ENCODE results near the gene CUX1.

Gene CUX1

DNA sequence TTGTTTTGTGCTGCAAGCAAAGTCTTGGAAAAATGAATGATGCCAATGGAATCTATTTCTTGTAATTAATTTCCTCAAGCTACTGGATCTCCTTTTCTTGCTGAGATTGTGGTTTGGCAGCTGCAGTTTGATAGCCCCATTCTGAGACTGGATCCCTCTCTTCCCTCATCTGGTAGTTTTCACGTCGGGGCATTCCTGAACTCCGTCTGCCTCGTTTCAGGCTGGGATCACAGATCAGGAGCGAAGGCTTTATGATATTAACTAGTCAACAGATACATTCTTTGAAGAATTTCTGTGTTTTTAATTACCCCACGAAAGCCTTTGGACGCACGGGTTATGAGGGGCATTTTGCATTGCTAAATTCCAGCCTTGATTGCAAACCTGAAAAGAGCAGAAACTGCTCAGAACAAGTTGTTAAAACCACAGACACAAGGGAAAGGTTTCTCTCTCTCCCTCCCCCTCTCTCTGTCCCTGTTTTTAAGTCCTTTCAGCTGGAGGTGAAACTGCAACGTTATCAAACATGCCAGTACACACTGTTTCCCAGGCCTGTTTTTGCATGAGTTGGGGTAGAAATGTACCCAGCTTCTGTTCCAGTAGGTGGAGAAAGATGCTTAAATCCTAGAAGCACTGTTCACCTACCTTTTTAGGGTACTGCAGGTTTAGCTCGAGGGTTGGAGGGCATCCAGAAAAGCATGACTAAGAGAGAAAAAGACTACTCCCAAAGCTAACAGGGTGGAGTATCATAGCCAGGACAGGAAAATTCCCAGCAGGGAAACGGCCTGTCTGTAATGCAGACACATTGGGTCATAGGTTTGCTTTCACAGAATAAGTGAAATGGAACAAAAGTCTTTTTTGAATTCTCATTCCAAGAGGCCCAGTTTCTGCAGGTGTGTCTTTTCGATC lies 124.3 kb downstream of the CUX1 start:
- DNase-seq = no peak

DNA sequence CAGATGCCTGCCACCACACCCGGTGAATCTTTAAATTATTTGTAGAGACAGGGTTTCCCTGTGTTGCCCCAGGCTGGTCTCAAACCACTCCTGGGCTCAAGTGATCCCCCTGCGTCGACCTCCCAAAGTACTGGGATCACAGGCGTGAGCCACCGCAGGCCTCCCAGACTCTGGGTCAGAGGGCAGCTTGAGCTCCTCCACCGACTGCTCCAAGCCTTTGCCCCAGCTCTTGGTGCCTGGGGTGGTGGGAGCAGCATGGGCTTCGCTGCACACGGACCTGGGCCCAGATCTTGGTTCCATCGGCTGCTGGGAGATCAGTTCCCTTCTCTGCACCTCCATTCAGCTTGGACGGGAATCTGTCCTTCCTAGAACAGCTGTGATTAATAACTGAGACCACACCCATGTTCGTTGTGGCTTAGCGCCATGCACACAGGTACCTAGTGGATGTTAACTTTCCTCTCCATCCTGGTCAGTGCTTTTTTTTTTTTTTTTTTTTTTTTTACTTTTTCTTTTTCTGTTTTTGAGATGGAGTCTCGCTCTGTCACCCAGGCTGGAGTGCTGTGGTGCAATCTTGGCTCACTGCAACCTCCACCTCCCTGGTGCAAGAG lies 125.3 kb downstream of the CUX1 start:
- no peak for DNase-seq

DNA sequence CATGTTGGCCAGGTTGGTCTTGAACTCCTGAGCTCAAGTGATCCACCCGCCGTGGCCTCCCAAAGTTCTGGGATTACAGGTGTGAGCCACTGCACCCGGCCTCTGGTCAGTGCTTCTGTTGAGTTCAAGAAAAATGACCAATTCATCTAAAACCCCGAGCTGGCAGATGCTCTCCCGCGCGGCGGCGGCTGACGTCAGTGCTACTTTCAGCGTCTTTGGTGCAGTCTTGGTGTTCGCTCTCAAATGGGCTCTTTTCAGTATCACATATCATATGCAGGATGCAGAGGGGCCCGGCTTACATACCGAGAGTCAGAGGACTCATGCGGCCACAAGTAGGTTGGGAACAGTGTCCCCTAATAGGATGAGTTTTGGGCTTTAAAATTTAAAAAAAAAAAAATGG lies 125.9 kb downstream of the CUX1 start:
- no peak for DNase-seq

DNA sequence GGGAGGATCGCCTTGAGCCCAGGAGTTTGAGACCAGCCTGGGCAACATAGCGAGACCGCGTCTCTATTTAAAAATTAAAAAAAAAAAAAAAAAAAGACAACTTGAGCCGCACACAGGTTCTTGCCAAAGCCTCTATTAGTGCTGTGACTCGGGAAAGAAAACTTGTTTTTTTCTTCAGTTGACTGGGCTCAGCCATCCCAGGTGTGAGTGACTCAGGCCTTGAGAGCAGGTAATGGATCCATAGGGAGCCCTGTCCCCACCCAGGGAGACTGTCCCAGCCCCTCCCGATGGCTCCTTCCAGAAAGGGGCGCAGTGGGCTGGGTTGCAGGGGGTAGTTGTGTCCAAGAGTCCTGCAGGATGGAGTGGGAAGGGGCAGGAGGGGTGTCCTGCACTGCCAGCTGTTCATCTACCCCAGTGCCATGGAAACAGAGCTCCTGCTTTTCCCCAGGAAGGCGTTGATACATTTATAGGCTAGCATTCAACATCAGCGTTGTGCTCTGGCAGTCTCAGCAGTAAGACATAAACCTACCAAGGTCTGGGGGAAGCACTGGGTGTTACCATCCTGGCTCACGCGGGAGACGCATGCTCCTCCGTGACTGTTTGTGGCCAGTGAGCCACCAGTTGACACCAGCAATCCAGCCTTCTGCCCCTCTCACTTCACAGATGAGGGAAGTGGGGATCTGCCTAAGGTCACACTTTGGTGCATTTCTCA lies 126.6 kb downstream of the CUX1 start:
- DNase-seq = no peak

DNA sequence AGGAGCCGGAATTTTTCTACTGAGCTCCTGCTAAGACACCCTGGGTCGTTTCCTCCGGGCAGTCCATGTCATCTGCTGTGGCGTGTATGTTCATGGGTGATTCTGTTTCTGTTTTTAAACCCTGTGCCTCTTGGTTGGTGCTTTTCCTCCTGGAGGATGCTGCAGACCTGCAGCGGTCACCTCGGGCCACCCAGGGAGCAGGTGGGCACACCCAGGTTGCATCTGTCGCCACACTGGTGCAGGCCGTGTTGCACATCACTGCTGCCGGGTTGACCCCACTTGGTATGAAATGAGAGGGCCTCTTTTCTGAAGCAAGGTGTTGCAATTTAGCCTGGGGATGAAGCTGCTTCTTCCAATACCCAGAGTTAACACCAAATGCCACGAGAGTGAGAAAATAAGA lies 127.2 kb downstream of the CUX1 start:
- DNase-seq = no peak

DNA sequence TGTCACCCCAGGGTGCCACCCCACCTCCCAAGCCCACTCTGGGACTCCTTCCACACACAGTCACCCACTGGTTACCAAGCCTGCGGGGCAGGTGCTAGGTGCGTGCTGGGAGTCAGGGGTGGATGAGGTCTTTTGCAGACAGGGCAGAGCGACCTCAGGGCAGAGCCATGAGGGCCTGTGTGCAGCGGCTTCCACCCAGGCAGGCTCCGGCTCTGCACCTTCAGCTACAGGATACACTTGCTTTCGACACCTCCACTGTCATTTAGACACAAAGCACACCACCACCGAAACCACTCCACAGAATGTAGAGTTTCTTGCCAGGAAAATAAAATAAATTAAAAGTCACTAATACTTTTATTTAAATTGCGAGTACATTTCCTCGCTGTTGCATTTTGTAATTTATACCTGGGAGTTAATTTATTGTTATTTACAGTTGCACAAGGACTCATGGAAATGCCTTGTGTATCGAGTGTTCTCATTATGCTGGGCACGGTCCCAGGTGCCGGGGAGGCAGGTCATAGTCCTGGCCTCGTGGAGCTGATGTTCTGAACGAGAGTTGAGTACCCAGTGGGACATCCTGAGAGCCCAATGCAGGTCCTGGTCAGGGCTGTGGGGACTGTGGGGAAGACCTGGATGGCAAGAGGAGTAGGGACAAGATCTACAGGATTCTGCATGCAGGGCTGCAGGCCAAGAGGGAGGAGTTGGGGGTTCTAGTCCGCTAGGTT lies 127.8 kb downstream of the CUX1 start:
- no peak for DNase-seq

DNA sequence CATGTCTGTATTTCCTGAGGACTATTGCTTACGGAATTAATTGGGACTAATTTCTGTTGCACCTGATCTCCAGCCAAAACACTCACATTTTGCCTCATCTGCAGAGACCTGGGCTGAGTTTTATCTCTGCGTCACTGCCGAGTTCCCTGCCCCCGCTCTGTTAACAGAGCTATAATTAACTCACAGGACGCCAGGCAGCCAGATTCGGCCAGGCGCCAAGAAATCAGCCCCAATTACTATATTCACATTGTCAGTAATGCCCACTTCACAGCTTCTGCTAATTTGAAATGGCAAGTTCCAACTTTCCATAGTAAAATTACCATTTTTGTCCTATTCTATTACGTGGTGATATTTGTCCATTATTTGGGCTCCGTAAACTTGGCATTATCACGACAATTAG lies 130.5 kb downstream of the CUX1 start:
- DNase-seq = no peak

DNA sequence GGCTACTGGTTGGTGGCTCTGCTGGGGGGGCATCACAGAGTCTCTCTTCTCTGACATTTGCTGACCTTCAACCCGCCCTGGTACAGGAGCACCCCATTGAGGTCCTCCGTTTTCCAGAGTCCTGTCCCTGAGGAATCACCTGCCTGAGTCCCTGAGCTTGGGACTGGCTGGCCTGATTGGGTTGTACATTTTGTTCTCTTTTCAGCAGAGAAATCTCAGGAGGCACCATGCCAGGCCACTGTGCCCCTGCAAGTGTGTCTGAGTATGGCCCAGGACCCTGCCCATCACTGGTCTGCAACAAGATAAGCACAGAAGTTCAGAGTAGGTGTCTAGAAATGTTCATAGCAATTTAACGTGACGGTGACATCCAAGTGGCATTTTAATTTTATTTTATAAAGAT lies 131.2 kb downstream of the CUX1 start:
- no peak for DNase-seq

DNA sequence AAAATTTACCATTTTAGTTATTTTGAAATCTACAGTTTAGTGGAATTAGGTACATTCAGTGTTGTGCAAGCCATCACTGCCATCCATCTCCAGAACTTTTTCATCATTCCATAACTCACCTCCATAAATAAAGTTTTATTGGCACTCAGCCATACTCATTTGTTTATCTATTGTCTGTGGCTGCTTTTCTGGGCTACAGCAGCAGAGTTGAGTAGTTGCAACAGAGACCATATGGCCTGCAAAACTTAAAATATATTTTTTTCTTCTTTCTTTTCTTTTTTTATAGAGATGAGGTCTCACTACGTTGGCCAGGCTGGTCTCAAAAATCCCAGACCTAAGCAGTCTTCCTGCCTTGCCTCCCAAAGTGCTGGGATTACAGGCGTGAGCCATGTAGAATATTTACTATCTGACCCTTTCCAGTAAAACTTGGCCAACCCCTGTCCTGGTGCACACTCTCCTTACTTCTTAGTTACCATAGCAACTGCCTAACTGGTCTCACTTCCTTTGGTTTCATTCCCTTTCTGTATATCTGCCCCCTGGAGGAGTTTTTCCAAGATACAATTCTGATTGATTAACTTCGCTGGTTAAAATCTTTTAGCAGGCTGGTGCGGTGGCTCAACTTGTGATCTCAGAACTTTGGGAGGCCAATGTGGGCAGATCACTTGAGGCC lies 133.2 kb downstream of the CUX1 start:
- no peak for DNase-seq

DNA sequence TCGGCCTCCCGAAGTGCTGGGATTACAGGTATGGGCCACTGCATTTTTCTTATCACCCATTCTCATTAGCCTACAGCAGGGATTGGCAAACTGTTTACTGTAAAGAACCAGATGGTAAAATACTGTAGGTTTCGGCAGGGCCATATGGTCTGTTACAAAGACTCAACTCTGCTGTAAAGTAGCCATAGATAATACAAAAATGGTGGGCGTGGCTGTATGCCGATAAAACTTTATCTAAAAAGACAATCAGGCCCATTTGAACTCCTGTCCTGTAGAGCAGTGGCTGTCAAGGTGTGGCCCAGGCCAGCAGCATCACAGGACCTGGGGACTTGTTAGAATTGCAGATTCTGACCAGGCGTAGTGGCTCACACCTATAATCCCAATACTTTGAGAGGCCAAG lies 134.3 kb downstream of the CUX1 start:
- no peak for DNase-seq

DNA sequence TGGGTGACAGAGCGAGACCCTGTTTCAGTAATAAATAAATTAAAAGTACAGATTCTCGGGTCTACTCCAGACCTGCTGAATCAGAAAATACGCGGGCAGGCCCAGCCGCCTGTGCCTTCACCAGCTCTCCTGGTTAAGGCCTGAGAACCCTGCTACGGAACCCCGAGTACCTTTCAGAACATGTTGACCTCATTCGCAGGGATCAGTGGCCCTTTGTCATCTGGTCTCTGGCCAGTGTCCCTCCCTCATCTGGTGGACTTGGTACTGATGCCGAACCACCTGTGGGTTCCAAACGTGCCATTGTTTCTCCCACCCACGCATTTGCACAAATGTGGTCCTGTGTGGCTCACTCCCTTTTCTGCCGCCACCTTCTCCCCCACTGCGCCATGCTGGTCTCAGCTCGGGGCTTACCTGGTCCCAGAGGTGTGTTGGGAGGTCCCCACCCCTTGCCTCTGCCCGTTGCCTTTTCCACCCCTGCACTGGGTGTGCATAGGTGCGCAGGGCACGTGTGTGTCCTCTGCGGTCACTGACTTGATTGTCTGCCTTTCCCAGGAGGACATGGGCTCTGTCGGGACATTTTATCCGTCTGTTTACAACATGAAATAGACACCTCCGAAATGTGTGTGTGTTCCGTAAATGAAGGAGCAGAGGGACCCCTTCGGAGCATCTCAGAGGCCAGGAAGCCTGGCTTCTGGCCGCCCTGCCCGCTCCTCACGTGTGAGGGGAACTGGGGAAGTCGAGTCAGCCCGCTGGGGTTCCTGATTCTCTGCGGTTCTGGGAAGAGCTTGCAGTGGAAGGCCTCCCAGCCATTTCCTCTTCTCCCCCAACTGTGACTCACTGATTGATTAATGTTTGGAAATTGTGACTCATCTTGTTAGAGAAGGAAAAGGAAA lies 135.2 kb downstream of the CUX1 start:
- no peak for DNase-seq

DNA sequence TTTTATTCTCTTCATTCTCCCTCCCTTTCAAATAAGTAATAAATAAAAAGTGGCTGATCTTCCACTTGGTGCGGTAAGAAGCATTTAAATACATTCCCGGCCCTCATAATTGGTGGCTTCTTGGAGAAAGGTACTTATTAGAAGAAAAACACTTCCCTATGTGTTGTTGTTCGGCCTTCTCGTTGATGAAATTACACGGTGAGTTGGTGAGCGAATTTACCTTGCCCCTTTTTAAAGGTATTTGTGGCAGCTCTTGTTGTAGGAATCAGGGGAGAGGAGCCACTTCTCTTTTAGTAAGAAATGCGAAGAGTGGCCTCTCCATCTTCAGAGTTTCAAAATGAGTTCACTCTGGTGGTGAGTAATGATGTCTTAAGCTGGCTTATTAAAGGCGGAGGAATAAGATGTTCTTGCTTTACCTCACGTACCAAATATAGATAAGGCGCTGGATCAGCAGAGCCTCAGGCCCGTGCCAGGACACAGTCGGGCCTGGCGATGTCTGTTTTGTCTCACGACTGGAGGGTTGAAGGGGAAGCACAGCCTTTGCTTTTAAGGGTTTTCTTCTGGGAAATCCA lies 135.9 kb downstream of the CUX1 start:
- no peak for DNase-seq

DNA sequence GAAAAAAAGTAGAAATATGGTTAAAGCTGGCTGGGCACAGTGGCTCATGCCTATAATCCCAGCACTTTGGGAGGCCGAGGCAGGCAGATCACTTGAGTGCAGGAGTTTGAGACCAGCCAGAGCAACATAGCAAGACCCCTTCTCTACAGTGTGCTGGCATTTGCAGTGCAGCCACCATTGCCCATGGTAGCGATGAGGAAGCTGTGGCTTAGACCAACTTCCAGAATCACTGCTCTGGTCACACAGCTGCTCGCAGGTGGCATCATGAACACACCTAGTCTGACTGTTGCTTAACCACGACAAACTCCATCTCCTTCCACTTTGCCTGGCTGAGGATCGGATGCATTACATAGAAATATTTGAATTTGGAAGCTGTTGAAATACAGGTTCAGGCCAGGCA lies 137.1 kb downstream of the CUX1 start:
- DNase-seq = no peak

DNA sequence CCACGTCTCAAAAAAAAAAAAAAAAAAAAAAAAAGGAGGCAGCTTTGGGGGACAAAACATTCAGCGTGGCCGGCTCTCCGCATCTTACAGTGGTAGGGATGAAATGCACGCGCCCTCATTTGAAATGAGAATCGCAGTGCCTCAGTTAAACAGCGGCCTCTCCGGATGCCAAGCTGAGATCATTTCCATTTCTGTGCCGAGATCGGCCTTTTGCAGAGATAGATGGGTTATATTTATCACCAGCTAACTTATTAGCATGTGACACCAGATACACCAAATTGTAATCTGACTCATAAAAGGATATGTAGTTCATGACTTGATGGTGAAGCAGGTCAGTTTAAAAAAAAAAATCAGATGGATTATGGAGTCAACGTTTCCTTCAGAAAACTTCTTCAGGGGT lies 138.7 kb downstream of the CUX1 start:
- no peak for DNase-seq

DNA sequence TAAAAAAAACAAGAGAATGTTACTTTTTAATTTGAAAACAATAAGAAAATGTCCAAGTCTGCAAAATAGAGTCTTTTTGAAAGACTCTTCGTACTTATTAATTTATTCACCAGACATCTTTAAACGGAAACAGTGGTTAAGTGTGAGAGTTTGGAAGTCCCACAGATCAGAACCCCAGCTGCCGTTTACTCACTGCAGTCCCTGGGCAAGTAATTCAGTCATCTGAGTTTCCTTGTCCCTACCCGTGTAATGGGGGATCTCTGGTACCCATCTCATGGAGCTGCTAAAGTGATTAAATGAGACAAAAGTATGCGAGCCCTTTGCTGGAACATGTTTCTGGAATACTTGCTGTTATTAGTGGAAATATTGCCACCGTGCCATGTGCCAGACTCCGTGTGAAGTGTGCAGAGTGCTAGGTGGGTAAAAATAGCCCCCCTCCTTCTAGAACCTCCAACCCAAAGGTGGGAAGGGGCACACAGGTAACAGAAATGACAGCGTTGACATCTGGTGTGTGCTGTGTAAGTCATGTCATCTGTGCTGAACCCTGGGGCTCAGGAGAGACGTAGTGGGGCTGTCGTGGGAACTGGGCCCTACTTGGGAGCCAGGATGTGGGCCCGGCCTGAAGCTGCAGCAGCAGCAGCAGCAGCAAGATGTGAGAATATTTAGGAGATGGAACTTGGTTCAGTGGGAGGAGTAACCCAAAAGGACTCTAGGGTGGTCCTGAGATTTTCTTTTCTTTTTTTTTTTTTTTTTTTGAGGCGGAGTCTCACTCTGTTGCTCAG lies 140.5 kb downstream of the CUX1 start:
- no peak for DNase-seq

DNA sequence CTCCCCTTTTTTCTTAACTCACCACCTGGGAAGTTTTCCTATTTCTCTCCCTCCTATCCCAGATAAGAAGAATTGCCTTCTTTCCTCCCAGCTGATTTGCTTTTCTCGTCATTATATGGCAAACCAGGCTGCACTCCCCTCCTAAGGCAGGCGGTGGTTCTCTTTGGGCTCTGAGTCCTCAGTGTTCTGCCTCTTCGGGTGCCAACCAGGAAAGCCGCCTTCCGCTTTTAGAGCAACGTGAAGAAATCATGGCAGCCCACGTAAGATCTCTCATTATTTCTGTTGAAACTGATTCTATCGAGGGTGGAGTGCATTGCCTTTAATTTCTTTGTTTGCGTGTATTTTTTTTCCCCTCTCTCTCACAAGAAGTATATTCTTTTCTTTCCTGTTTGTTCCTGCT lies 141.9 kb downstream of the CUX1 start:
- DNase-seq = no peak

DNA sequence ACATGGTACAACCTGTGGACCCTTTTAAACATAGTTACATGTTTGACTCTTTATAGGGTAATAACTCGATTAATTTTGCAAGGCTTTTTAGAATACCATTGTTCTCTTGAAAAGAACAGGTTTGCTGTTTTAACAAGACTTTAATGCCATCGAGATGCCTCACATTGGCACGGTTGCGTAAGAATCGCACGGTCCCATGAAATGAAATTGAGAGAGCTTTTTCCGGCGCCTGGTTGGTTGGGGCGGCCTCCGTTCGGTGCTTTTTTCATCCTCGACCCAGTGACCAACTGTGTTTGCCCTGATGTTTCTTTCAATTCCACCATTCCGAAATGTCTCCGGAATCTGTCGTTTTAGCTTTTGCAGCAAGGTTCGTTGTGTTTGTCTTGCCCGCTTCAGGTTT lies 142.4 kb downstream of the CUX1 start:
- DNase-seq = no peak

DNA sequence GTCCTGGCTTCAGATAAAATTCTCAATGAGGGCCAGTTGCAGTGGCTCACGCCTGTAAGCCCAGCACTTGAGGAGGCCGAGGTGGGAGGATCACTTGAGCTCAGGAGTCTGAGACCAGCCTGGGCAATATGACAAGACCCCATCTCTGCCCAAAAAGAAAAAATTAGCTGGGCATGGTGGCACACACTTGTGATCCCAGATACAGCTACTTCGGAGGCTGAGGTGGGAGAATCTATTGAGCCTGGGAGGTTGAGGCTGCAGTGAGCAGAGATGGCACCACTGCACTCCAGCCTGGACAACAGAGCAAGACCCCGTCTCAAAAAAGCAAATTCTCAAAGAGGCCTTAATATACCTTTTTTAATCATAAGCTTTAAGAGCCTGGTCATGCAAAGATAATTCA lies 142.9 kb downstream of the CUX1 start:
- DNase-seq = no peak

DNA sequence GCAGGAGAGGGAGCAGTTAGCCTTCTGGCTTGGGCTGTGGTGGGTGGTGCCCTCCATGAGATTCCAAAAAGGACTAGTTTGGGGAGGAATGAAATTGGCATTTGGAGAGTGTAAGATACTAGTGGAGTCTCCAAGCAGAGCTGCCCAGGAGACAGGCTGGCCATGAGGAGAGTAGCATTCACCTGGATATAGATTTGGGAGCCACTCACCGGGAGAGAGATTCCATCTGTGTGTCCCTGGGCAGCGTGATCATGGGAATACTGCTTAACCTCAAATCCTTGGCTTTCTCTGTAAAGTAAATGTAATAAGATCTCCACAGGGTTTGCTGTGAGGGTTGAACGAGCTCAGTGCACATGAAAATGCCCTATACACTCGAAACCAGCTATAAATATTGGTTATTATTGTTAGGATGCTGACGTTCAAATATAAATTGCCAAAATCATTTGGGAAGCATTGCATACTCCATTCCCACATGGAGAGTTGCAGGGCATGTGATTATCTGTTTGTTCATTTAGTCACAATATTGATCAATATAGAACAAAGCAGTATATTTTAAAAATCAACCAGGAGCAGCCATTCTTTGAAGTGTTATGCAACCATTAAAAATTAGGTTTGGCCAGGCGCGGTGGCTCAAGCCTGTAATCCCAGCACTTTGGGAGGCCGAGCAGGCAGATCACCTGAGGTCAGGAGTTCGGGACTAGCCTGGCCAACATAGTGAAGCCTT lies 143.7 kb downstream of the CUX1 start:
- DNase-seq = no peak

DNA sequence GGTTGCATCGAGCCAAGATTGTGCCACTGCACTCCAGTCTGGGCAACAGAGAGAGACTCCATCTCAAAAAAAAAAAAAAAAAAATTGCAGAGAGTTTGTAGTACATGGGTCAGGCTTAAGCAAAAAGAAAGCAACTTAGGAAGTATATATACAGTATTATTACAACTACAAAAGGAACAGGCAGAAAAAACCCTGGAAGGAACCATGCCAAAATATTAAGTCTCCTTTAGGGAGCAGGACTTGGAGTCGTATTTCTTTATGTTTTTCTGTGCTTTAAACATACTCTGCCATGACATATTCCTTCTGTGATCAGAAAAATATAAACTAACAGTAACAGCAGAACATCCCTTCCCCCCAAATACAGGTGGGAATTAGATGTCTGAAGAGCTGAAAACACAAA lies 144.4 kb downstream of the CUX1 start:
- DNase-seq = no peak

Data from activated CD4-positive, alpha-beta T cell treated with anti-CD3 and anti-CD28 coated beads for 4 hours (primary cell).